H1 (cell line): ENCODE data around the gene HK1. TPM values are rescaled to one million over a fixed set of nuclear protein-coding genes. Genes with fewer than 3 reads are reported as not detected.

ENCODE experiments used
- POU5F1 ChIP-seq: IDR thresholded peaks from 2 replicates; pipeline ENCODE4 v1.6.1; 2011; ENCODE audit warnings: low read depth, mild to moderate bottlenecking, low read length, moderate library complexity
- SIN3A ChIP-seq, 2 experiments: IDR thresholded peaks in 1 of 2; conservative IDR thresholded peaks in 1 of 2; 2 replicates each; pipeline ENCODE4 v1.6.1; 2011 to 2012; ENCODE audit warnings: low read length in 2 of 2, improper control_type of control experiment in 1 of 2, low read depth in 1 of 2, mild to moderate bottlenecking in 1 of 2
- SIRT6 ChIP-seq: IDR thresholded peaks from one replicate; pipeline ENCODE4 v1.7.1; 2012; ENCODE audit warnings: low read length, inconsistent platforms
- polyA plus RNA-seq, 7 experiments: library from polyadenylated mRNA; depleted of rRNA in 3 of 7; stranded (reverse) in 5 of 7; unstranded in 2 of 7; fragments of >200 nt in 5 of 7; fragments of 200-250 nt in 2 of 7; gene quantifications; 1 replicate in 5 of 7; 2 replicates in 1 of 7; 4 replicates in 1 of 7; pipeline versions ENCODE4 v1.2.1 to v1.2.3, GENCODE V29; 2011 to 2013; ENCODE audit warnings: missing spikeins in 2 of 7, mixed read lengths in 2 of 7
- total RNA-seq: library from RNA; stranded (reverse); fragmentation: NEBNext Ultra II Directional; extraction: Animal tissue kit (Norgen Biotek cat#: 25700); gene quantifications from 2 replicates; pipeline ENCODE4 v1.2.1, GENCODE V29; 2021
- TF ChIP-seq, protein P1 (sequence below): fragments of 300-600 bp; sonication (generic); IDR thresholded peaks from 2 replicates; pipeline ENCODE4 v1.7.1; 2012; ENCODE audit warnings: low read length, moderate library complexity, mild to moderate bottlenecking, inconsistent platforms; ENCODE audit not compliant: insufficient replicate concordance

The HK1 gene
- total and polyA plus RNA-seq, 2 of the 8 experiments (the other 6 are each of a cell fraction or from before 2014, with no cell fraction given), result 55.8 to 247 TPM

DNA sequence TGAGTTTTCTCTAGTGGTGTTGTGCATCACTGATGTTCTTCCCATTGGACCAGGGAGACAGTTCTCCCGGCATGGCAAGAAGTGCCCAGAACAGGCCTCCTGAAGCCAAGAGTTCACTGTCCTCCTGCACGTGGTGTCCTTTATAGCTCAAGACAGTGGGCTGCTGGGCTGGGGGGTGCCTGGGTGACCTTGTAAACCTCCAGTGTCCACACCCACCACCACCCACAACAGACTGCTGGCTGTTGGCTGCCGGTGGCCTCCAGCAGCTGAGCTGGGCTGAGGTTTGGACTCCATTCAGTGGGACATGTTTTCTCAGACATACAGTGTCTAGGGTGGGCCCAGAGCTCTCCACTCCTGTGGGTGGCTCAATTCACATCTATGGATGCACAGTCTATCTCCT is 42.2 kb downstream of the HK1 start (continued):
- TF ChIP-seq, protein P1, sequence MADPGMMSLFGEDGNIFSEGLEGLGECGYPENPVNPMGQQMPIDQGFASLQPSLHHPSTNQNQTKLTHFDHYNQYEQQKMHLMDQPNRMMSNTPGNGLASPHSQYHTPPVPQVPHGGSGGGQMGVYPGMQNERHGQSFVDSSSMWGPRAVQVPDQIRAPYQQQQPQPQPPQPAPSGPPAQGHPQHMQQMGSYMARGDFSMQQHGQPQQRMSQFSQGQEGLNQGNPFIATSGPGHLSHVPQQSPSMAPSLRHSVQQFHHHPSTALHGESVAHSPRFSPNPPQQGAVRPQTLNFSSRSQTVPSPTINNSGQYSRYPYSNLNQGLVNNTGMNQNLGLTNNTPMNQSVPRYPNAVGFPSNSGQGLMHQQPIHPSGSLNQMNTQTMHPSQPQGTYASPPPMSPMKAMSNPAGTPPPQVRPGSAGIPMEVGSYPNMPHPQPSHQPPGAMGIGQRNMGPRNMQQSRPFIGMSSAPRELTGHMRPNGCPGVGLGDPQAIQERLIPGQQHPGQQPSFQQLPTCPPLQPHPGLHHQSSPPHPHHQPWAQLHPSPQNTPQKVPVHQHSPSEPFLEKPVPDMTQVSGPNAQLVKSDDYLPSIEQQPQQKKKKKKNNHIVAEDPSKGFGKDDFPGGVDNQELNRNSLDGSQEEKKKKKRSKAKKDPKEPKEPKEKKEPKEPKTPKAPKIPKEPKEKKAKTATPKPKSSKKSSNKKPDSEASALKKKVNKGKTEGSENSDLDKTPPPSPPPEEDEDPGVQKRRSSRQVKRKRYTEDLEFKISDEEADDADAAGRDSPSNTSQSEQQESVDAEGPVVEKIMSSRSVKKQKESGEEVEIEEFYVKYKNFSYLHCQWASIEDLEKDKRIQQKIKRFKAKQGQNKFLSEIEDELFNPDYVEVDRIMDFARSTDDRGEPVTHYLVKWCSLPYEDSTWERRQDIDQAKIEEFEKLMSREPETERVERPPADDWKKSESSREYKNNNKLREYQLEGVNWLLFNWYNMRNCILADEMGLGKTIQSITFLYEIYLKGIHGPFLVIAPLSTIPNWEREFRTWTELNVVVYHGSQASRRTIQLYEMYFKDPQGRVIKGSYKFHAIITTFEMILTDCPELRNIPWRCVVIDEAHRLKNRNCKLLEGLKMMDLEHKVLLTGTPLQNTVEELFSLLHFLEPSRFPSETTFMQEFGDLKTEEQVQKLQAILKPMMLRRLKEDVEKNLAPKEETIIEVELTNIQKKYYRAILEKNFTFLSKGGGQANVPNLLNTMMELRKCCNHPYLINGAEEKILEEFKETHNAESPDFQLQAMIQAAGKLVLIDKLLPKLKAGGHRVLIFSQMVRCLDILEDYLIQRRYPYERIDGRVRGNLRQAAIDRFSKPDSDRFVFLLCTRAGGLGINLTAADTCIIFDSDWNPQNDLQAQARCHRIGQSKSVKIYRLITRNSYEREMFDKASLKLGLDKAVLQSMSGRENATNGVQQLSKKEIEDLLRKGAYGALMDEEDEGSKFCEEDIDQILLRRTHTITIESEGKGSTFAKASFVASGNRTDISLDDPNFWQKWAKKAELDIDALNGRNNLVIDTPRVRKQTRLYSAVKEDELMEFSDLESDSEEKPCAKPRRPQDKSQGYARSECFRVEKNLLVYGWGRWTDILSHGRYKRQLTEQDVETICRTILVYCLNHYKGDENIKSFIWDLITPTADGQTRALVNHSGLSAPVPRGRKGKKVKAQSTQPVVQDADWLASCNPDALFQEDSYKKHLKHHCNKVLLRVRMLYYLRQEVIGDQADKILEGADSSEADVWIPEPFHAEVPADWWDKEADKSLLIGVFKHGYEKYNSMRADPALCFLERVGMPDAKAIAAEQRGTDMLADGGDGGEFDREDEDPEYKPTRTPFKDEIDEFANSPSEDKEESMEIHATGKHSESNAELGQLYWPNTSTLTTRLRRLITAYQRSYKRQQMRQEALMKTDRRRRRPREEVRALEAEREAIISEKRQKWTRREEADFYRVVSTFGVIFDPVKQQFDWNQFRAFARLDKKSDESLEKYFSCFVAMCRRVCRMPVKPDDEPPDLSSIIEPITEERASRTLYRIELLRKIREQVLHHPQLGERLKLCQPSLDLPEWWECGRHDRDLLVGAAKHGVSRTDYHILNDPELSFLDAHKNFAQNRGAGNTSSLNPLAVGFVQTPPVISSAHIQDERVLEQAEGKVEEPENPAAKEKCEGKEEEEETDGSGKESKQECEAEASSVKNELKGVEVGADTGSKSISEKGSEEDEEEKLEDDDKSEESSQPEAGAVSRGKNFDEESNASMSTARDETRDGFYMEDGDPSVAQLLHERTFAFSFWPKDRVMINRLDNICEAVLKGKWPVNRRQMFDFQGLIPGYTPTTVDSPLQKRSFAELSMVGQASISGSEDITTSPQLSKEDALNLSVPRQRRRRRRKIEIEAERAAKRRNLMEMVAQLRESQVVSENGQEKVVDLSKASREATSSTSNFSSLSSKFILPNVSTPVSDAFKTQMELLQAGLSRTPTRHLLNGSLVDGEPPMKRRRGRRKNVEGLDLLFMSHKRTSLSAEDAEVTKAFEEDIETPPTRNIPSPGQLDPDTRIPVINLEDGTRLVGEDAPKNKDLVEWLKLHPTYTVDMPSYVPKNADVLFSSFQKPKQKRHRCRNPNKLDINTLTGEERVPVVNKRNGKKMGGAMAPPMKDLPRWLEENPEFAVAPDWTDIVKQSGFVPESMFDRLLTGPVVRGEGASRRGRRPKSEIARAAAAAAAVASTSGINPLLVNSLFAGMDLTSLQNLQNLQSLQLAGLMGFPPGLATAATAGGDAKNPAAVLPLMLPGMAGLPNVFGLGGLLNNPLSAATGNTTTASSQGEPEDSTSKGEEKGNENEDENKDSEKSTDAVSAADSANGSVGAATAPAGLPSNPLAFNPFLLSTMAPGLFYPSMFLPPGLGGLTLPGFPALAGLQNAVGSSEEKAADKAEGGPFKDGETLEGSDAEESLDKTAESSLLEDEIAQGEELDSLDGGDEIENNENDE, result no peak
- TF ChIP-seq POU5F1, result no peak
- no peak for TF ChIP-seq SIRT6
- no peak for TF ChIP-seq SIN3A (conservative IDR thresholded peaks at IDR 0.05 in 1 of 2, IDR thresholded peaks at IDR 0.05 in 1 of 2; ENCODE audit: low read depth in 1 of 2, low read length in 2 of 2)
